Smooth muscle cell (in vitro differentiated cells): ENCODE data around the gene CNTN1. TPM values are rescaled to one million over a fixed set of nuclear protein-coding genes. Genes with fewer than 3 reads are reported as not detected.

ENCODE experiments used
- DNase-seq: peaks from one replicate; lab custom pipeline; 2025; ENCODE audit not compliant: unreplicated experiment; lab: John Stamatoyannopoulos, UW
- H2AFZ ChIP-seq: fragments of 200-600 bp; sonication (generic); 2 replicates; pipeline ENCODE4 v1.6.0; 2016; ENCODE audit warnings: antibody characterized with exemption, low read depth, mild to moderate bottlenecking
- H3F3A ChIP-seq: fragments of 200-600 bp; sonication (generic); 2 replicates; pipeline ENCODE4 v1.6.0; 2017; ENCODE audit warnings: antibody characterized with exemption, low read depth
- H3K27ac ChIP-seq: fragments of 200-600 bp; sonication (generic); 2 replicates; pipeline ENCODE4 v1.5.1; 2016; ENCODE audit warnings: low read depth, mild to moderate bottlenecking
- H3K27me3 ChIP-seq: fragments of 200-600 bp; sonication (generic); 2 replicates; pipeline ENCODE4 v1.6.1; 2016; ENCODE audit warnings: low read depth, mild to moderate bottlenecking
- H3K36me3 ChIP-seq: fragments of 200-600 bp; sonication (generic); 2 replicates; pipeline ENCODE4 v1.5.1; 2016; ENCODE audit warnings: low read depth
- H3K4me1 ChIP-seq: fragments of 200-600 bp; sonication (generic); 2 replicates; pipeline ENCODE4 v1.5.1; 2016; ENCODE audit warnings: low read depth
- H3K4me2 ChIP-seq: fragments of 200-600 bp; sonication (generic); 2 replicates; pipeline ENCODE4 v1.6.0; 2016; ENCODE audit warnings: mild to moderate bottlenecking
- H3K4me3 ChIP-seq: fragments of 200-600 bp; sonication (generic); 2 replicates; pipeline ENCODE4 v1.5.1; 2016; ENCODE audit warnings: mild to moderate bottlenecking
- H3K79me2 ChIP-seq: fragments of 200-600 bp; sonication (generic); 2 replicates; pipeline ENCODE4 v1.6.0; 2016; ENCODE audit warnings: low read depth, mild to moderate bottlenecking
- H3K9ac ChIP-seq: fragments of 200-600 bp; sonication (generic); 2 replicates; pipeline ENCODE4 v1.6.0; 2016; ENCODE audit warnings: low read depth
- H3K9me3 ChIP-seq: fragments of 200-600 bp; sonication (generic); replicated peaks from 2 replicates; pipeline ENCODE4 v1.5.1; 2016; ENCODE audit warnings: low read depth
- H4K20me1 ChIP-seq: fragments of 200-600 bp; sonication (generic); 2 replicates; pipeline ENCODE4 v1.6.0; 2016; ENCODE audit warnings: low read depth
- CTCF ChIP-seq: fragments of 200-600 bp; sonication (generic); IDR thresholded peaks from 2 replicates; pipeline ENCODE4 v1.5.1; 2017; ENCODE audit warnings: borderline replicate concordance, mild to moderate bottlenecking, antibody characterized with exemption; ENCODE audit not compliant: insufficient read depth, poor library complexity, severe bottlenecking
- WGBS: methylation state at CpG from one replicate; pipeline ENCODE4 v1.1.7; 2016; ENCODE audit warnings: low lambda C conversion rate; 5-methylcytosine and 5-hydroxymethylcytosine counted together
- polyA plus RNA-seq: library from polyadenylated mRNA; unstranded; fragments of >200 nt; fragmentation: Nextera tagmentation; extraction: Ambion mirVana; gene quantifications from 2 replicates; pipeline ENCODE4 v1.2.1, GENCODE V29; 2016
- total RNA-seq: library from RNA; depleted of rRNA; stranded (reverse); fragments of >200 nt; gene quantifications from 2 replicates; pipeline ENCODE4 v1.2.3, GENCODE V29; 2014

Gene CNTN1
- total and polyA plus RNA-seq, 2 experiments from 2014 or later, result 0.37 to 0.94 TPM

DNA sequence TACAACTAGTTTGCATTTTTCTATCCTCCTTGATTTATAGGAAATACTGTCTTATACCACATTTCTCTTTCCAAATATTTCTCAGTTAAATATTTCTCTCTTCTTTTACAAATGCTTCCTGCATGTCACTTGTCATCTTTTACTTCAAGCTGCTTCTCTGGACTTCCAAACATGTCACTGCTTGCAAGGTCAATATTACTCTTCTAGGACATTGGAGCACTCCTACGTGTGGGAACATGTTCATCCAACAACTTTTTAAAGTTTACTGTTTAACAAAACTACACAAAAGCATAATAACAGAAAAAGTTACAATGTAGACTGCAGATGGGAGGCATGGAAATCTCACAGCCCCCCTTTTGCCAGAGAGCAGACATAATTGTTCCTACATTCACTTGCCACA, 28.5 kb upstream of the CNTN1 start:
- no peak overlapping the region for H3K4me3 ChIP-seq
- DNase-seq, result no peak
- no peaks in the 10 kb centered on the region for H3F3A ChIP-seq
- H3K36me3 ChIP-seq, result no peaks in the 10 kb centered on the region
- H3K27ac ChIP-seq, result no peak overlapping the region
- no peaks in the 10 kb centered on the region for H3K27me3 ChIP-seq
- H3K4me1 ChIP-seq, result no peaks in the 10 kb centered on the region
- no peak overlapping the region for H3K9ac ChIP-seq
- no peak overlapping the region for H3K4me2 ChIP-seq
- no peaks in the 10 kb centered on the region for H3K79me2 ChIP-seq
- WGBS, result 73% methylated on average over 1 of the region's 1 CpG
- TF ChIP-seq CTCF, result no peak
- H2AFZ ChIP-seq, result no peak overlapping the region
- no peaks in the 10 kb centered on the region for H3K9me3 ChIP-seq
- H4K20me1 ChIP-seq, result no peaks in the 10 kb centered on the region

GRCh38 chr12:40668099-40668529, 24.1 kb upstream of the CNTN1 start:
- Histone ChIP-seq H3K79me2 (no peaks in the 10 kb centered on the region), H3K27ac (no peak overlapping the region), H3K27me3 (no peaks in the 10 kb centered on the region), H3K36me3 (no peaks in the 10 kb centered on the region), H3F3A (no peaks in the 10 kb centered on the region), H2AFZ (no peak overlapping the region), H3K4me2 (no peak overlapping the region), H3K9ac (no peak overlapping the region), H4K20me1 (no peaks in the 10 kb centered on the region), H3K4me3 (no peak overlapping the region), H3K9me3 (no peaks in the 10 kb centered on the region), H3K4me1 (no peaks in the 10 kb centered on the region)
- TF ChIP-seq CTCF, result no peak
- whole genome bisulfite sequencing, result 69% methylated on average over 1 of the region's 1 CpG
- no peak for DNase-seq

GRCh38 chr12:40672741-40673271, 19.4 kb upstream of the CNTN1 start:
- H2AFZ ChIP-seq, result peak overlapping the region; percentile 45
- no peaks in the 10 kb centered on the region for H3K4me1 ChIP-seq
- no peaks in the 10 kb centered on the region for H3K9me3 ChIP-seq
- H3K9ac ChIP-seq, result no peak overlapping the region
- no peaks in the 10 kb centered on the region for H4K20me1 ChIP-seq
- H3K79me2 ChIP-seq, result no peaks in the 10 kb centered on the region
- H3K4me3 ChIP-seq, result no peak overlapping the region
- TF ChIP-seq CTCF, result no peak
- no peaks in the 10 kb centered on the region for H3F3A ChIP-seq
- H3K27ac ChIP-seq, result no peak overlapping the region
- H3K4me2 ChIP-seq, result peak overlapping the region; percentile 72
- H3K27me3 ChIP-seq, result no peaks in the 10 kb centered on the region
- 30% methylated on average over 2 of the region's 2 CpGs for WGBS
- no peaks in the 10 kb centered on the region for H3K36me3 ChIP-seq
- no peak for DNase-seq

- Histone ChIP-seq H4K20me1 (no peaks in the 10 kb centered on the region), H3K9me3 (no peaks in the 10 kb centered on the region), H3K9ac (no peak overlapping the region), H3F3A (no peaks in the 10 kb centered on the region), H3K4me3 (no peak overlapping the region), H3K27ac (no peak overlapping the region), H3K4me2 (no peak overlapping the region), H3K27me3 (no peaks in the 10 kb centered on the region), H3K36me3 (no peaks in the 10 kb centered on the region), H3K4me1 (no peaks in the 10 kb centered on the region), H3K79me2 (no peaks in the 10 kb centered on the region), H2AFZ (no peak overlapping the region)
- TF ChIP-seq CTCF, result no peak
- DNase-seq, result no peak
- 92% methylated on average over 2 of the region's 2 CpGs for WGBS
These were observed 11.1 kb upstream of the CNTN1 start for GRCh38 chr12:40681148-40681547.
